RCC 7860 (cell line): ENCODE data around the gene ATP2A3.
"Not testable (repeated sequence)": the region's sequence is repeated elsewhere in the genome, so short reads cannot be mapped to it uniquely, and the experiment has no call there.

ENCODE experiments used
- DNase-seq: peaks from one replicate; pipeline ENCODE4 v3.0.0-alpha.2; 2015; ENCODE audit warnings: low spot score
- FAIRE-seq: peaks from 2 replicates; lab custom pipeline; 2012; peaks lifted over from hg19 to GRCh38; lab: Jason Lieb, UNC

The ATP2A3 gene

DNA sequence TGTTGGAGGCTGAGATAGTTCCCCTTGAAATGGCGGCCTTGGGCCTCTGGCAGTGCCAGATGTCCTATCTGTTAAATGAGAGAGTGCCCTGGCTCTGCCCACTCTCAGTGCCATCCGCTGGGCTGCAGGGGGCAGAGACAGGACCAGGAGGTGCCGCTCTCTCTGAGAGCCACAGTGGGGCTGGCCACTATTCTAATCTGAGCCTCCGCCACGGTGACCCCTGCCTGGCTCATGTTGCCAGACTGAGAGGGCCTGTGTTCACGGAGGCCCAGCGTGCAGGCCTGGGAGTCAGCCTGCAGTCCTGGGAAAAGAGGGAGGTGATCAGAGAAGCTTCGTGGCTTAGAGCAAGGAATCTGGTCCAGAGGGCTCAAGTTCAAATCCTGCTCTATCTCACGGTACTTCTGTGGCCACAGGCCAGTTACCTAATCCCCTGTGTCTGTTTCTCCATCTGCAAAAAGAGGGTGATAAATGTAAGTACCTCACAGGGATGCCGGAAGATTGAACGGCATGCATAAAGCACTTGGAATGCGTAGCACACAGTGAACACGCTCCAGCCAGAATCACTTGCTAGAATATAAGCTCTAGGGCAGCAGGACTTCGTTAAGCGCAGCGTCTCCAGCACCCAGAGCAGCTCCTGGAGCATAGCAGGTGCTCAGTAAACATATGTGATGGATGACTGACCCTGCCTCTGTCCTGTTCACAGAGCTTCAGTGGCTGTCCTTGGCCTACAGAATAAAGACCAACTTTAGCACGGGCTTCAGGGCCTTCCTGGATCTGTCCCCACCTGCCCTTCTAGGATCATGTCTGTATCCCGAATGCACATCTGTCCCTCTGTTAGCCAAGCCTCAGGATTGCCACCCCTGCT is 6.3 kb downstream of the ATP2A3 start:
- no peak for FAIRE-seq
- no peak for DNase-seq

DNA sequence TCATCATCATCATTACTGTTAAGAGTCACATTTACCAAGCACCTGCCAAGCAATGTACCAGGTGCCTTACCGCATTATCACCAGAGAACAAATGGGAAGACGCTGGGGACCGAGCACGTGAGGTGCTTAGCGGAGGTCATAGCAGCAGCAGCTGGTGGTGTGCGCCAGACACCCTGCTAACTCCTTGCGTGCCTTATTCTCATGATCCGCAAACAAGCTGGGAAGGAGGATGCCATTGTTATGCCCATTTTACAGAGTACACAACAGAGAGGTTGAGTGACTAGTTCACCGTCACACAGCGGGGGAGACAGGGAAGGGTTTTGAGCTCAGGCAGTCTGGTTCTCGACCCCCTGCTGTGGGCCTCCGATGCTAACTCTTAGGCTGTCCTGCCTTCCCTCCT is 7.3 kb downstream of the ATP2A3 start:
- FAIRE-seq: no peak
- DNase-seq: no peak

DNA sequence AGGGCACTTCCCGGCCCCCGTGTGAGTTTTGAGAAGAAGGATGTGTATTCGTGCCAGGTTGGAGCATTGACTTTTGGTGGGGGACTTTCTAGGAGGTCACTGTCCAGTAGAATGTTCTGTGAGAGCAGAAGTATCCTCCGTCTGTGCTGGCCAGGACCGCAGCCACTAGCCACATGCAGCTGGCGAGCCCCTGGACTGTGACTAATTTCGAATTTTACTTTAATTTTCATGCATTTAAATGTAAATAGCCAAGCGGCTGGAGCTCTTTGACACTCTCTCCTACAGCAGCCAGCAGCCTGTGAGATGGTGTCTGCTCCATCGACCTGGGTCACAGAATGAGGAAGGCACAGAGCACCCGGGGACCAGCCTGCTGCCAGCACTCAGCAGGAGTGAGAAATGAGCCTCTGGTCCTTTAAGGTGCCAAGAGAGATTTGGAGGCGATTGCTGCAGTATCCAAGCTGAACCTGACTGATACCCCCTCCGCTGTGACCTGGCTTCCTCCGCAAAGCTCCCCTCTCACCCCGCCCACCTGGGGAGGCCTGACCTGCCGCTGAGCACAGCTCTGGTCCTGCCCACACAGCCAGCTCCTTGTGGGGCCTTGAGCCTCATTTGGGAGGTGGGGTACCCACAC is 7.8 kb downstream of the ATP2A3 start:
- DNase-seq (no peak), FAIRE-seq (no peak)

DNA sequence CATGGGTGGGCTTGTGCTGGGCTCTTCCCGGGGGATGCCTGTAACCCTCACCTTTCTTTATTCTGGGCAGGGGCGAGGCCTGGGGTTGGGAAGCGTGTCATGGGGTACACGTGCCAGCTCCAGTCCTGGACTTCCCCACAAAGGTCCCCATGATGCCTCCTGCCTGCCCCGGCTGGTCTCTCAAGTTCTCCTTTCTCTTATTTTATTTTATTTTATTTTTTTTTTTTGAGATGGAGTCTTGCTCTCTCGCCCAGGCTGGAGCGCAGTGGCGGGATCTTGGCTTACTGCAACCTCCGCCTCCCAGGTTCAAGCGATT is 8.6 kb downstream of the ATP2A3 start:
- DNase-seq (no peak), FAIRE-seq (no peak)

DNA sequence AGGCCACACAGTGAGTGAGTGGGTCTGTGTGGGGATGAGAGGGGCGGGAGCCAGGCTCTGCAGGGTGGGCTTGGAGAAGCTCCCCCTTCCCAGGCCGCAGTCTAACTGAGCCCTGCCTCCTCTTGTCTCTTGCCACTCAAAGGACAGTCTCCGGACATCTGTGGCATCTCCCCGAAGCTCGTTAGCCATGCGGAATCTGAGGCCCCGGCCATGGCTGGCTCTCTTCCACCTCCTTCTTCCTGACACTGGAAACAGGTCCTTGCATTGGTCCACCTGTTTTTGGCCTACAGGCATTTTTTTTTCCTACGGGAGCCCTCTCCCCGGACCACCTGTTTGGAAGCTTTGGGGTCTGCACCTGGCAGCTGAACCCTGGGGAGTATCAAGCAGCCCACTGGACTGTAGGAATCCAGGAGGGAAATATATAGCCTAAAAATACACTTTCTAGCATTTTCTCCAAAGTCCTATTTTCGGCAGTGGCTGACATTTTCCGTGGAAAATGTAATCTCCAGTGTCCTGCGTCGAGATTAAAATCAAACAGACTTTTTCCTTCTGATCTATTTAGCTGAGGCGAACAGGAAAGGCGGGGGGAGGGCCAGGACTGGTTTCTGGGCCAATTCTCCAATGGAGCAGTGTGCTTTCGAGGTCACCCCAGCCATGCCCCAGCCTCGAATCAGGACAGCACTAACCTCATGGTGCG is 9.1 kb downstream of the ATP2A3 start:
- DNase-seq (no peak), FAIRE-seq (no peak)

DNA sequence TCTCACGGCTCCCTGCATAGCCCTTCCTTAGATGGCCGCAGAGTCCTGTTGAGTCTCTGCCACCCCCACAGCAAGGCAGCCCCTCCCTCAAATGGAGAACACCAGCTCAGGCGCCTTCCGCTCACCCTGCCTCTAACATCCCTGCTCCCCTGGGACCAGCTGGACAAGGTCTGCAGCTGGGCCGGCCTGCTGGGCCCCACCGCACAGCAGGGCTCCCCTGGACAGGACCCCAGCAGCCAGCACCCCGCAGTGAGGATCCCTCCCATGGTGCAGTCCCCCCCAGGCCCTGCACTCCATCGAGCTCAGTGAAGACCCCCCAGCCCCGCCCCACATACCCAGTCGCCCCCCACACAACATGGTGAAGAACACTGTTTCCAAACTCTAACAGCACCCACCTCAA is 10.2 kb downstream of the ATP2A3 start:
- DNase-seq: no peak
- FAIRE-seq: no peak

DNA sequence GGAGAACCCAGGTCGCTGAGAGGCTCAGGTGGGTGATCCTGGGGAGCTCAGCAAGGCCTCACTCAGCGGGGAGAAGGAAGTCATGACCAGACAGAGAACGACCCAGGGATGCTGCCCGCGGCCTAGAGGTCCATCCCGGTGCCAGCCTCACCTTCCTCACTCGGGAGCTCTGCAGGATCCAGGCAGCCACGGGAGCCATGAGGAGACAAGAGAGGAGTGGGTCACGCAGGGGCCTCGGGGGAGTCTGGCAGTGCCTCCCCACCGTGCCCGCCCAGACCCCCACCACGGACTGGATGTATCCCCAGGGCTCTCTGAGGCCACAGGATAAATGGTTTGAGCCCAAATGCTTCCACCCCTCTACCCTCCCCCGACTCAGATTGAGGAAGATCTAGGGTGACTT is 10.7 kb downstream of the ATP2A3 start:
- DNase-seq: no peak

DNA sequence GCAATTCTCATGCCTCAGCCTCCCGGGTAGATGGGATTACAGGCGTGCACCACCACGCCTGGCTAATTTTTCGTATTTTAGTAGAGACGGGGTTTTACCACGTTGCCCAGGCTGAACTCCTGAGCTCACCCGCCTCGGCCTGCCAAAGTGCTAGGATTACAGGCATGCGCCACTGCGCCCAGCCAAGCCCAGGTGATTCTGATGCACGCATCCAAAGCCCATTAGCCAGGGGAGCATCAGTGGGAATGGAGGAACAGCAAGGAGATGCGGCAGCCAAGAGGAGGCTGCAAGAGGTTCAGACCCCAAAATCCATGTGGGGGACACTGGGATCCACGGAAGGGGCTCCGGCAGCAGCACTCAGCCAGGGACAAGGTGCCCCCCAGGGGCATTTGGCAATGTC is 12.1 kb downstream of the ATP2A3 start:
- no peak for DNase-seq
- FAIRE-seq: no peak

More for the DNA sequence above, 10.7 kb downstream of the ATP2A3 start:
- FAIRE-seq: no peak

DNA sequence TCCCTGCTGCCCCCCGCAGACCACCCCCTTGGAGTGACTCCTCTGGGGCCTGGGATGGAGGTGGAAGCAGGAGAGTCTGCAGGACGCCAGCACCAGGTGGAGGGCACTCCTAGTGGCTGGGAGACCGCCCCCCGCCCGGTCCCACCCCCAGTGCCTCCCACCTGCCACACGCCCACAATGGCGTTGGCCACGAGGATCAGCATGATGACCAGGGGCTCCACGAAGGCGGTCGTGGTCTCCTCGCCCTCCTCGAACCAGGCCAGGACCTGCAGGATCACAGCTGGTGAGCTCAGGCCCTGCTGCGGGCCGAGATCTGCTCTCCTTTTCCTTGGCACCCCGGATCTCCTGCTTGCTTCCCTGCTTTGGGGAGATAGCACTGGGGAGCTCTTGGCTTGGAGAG is 12.8 kb downstream of the ATP2A3 start:
- FAIRE-seq: no peak
- no peak for DNase-seq

DNA sequence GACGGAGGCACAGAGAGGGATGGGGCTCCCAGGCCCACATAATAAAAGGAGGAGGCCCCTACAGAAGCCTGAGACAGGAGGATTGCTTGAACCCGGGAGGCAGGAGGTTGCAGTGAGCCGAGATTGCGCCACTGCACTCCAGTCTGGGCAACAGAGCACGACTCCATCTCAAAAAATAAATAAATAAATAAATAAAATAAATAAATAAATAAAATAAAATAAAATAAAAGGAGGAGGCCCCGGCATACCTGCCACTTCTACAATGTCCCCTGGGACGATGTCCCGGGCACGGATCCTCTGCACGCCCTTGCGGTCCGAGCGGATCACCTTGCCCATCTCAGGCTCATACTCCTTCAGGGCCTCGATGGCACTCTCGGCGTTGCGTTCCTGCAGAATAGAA is 13.2 kb downstream of the ATP2A3 start:
- FAIRE-seq: no peak
- DNase-seq: no peak

DNA sequence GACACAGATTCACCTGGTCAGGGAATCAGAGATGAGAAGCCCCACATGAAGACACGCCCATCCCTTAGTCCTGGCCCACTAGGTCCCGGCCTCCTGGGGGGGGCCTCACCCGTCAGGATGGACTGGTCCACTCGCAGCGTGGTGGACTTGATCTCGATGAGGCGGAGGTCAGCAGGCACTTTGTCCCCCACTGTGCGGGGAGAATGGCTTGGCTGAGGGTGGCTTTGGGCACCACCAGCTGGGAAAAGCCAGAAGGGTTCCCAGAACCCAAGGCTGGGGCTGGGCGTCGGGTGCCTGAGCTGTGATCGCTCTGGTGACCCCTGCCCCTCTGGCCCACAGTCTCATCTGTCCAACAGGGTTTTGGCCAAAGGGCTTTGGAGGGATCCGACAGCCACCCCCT is 13.7 kb downstream of the ATP2A3 start:
- DNase-seq: no peak
- FAIRE-seq: no peak

DNA sequence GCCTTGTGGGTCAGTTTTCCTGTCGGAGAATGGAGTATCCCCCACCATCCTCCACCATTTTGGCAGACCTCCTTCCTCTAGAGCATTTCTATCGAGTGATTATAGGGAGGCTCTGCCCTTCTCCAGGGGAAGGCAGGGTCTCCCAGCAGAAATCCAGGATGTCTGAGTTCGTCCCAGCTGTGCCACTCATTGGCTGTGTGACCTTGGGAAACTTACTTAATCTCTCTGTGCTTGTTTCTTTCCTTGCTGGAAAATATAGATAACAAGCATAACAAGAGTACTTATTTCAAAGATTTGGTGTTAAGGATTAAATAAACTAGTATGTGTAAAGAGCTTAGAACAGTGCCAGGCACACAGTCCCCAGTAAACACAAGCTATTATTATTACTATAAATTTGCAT is 14.8 kb downstream of the ATP2A3 start:
- no peak for FAIRE-seq
- DNase-seq: no peak

DNA sequence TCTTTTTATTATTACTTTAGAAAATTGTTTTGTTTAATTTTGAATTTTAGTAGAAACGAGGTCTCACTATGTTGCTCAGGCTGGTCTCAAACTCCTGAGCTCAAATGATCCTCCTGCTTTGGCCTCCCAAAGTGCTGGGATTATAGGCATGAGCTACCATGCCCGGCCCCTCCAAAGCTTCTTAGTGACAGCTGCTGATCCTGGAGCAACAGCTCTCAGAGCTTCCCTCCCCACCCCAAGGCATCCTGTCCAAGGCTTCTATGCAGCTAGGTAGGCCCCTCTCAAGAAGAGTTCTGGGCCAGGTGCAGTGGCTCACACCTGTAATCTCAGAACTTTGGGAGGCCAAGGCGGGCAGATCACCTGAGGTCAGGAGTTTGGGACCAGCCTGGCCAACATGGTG is 15.7 kb downstream of the ATP2A3 start:
- DNase-seq, FAIRE-seq: not testable (repeated sequence)

DNA sequence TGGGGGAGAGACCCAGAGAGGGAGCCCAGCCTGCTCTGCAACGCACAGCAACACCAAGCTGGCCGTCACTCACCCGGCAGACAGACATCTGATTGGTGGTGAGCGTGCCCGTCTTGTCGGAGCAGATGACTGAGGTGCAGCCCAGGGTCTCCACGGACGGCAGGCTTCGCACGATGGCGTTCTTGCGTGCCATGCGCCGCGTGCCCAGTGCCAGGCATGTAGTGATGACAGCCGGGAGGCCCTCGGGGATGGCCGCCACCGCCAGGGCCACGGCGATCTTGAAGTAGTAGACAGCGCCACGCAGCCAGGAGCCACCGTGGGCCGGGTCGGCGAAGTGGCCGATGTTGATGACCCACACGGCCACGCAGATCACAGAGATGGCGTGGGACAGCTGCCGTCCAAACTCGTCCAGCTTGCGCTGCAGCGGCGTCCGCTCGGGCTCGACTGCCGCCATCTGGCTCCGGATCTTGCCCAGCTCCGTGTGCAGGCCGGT is 16.9 kb downstream of the ATP2A3 start:
- DNase-seq: no peak
- FAIRE-seq: no peak

DNA sequence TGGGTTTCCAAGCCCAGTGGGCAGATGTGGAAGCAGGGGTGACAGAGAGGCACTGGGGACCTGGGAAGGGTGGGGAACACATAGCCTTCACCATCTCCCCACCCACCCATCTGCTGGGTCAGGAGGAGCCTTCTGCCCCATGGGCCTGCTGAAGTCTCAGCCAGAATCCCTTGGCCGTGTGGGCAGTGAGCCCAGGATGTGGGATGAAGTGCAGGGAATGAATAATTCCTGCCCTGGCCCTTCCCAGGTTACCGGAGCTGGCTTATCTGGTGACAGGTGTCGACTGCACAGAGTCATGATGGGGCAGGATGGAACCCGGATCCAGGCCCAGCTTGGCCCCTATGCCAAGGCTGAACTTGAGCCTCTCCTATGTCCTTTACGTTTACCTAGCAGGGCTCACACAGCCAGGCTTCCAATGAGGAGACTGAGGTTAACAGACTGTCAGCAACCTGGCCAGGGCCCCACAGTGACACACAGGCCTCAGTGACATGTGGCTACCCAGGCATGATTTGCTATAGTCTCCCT is 17.5 kb downstream of the ATP2A3 start:
- FAIRE-seq (no peak), DNase-seq (no peak)

DNA sequence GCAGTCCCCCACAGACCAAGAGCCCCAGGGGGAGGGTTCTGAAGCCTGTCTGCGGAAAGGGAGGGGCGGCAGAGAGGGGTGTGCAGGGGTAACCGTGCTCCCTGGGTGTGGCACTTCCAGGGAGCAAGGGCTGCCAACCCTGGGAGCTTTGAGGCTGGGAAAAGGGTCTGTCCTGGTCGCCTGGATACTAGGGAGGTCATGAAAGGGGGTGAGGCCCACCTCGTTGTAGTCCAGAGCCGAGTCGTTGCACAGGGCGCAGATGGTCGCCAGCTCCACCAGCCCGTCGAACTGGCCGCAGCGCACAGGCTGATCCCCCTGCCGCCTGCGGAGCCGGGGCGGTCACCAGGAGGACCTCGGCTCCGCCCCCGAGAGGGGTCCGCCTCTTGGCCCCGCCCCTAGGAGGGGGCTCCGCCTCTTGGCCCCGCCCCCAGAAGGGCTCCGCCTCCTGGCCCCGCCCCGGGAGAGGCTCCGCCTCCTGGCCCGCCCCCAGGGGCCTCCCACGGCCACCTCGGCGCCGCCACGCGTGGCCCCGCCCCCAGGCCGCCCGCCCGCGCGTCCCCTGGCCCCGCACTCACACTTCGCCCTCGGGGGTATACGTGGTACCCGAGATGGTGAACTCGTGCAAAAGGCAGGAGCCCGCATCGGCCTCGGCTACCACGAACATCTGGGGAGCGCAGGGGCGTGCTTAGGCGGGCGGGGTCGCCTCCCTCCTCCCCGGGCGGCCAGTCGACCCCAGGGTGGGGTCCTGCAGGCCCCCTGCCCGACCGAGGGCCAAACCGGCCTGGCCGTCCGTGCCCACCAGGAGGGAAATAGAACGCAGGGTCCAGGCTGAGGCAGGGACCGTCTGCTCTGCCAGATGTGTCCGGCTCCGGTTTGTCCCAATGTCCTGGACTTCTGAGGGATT is 19.5 kb downstream of the ATP2A3 start:
- FAIRE-seq (no peak), DNase-seq (no peak)

DNA sequence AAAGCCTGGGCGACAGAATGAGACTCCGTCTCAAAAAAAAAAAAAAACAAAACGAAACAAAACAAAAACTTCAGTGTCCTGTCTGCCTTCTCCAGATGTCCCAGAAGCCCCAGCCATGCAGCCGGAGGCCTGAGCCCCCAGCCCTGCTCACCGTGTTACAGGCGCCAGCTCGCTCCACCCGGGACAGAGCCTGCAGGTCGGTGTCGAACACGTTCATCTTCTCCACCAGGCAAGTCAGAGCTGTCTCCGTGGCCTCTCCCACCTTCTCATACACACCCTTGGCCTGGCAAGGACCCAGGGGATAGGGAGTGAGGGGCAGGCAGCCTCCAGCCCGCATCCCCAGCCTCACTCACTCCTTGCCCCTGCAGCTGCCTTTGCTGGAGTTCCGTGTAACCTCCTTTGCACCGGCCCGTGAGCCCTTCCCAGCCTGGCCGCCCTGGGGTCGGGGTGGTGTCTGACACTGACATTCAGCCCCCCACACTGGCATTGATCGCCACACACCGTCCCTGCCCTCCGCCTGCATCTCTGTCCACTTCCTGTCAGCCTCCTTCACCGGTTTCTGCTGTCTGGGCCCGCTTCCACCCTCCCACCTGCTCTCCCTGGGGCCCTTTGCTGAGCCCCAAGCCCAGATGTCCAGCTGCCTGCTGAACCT is 20.9 kb downstream of the ATP2A3 start:
- no peak for FAIRE-seq
- DNase-seq: no peak

DNA sequence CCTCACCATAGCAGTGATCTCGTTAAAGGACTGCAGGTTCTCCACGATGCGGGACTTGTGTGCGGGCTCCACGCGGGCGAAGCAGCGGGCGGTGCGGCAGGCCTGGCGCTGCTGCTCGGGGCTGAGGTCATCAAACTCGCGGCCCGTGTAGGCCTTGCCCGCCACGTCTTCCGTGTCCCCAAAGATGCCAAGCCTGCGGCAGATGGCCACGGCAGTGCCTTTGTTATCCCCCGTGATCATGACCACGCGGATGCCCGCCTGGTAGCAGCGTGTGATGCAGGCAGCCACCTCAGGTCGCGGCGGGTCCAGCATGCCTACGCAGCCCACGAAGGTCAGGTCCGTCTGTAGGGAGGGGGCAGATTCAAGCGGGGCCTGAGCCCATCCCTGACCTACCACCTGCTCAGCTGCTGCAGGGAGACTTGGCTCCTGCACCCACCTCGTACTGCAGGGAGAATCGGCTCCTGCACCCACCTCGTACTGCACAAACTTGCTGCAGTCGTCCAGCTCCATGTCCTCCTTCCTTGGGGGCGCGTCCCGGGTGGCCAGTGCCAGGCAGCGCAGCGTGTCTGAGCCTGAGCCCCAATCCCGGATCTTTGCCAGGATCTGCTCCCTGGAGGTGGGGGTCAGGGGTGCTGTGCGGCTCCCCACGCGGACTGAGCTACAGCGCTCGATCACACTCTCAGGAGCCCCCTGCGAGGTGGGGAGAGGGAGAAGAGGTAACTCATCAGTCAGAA is 23.1 kb downstream of the ATP2A3 start:
- no peak for FAIRE-seq
- DNase-seq: no peak

DNA sequence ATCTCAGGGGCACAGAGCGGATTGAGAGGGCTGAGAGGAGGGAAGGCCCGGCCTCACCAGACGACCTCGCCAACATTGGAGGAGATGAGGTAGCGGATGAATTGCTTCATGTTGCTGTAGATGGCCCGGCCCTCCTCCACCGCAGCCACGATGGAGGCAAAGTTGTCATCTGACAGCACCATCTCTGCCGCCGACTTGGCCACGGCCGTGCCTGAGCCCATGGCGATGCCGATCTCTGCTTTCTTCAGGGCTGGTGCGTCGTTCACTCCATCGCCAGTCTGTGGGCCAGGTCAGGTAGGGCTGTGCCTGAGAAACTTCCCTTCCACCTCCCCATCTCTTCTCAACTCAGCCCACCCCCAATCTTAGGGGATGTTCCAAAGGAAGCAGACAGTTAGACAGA is 26.9 kb downstream of the ATP2A3 start:
- FAIRE-seq (no peak), DNase-seq (no peak)
